Breast epithelium (tissue), 3 donors: ENCODE data around the gene ATP5ME.

Experiments
- CTCF ChIP-seq, 3 donors: fragments of 450-650 bp; IDR thresholded peaks; one replicate each; pipeline ENCODE4 v1.5.1; 2016 to 2017; ENCODE audit warnings: antibody characterized with exemption in 3 of 3, mild to moderate bottlenecking in 3 of 3, moderate library complexity in 3 of 3
- POLR2A ChIP-seq: fragments of 450-650 bp; IDR thresholded peaks from one replicate; pipeline ENCODE4 v1.6.1; 2016; ENCODE audit warnings: antibody characterized with exemption, mild to moderate bottlenecking, moderate library complexity

DNA sequence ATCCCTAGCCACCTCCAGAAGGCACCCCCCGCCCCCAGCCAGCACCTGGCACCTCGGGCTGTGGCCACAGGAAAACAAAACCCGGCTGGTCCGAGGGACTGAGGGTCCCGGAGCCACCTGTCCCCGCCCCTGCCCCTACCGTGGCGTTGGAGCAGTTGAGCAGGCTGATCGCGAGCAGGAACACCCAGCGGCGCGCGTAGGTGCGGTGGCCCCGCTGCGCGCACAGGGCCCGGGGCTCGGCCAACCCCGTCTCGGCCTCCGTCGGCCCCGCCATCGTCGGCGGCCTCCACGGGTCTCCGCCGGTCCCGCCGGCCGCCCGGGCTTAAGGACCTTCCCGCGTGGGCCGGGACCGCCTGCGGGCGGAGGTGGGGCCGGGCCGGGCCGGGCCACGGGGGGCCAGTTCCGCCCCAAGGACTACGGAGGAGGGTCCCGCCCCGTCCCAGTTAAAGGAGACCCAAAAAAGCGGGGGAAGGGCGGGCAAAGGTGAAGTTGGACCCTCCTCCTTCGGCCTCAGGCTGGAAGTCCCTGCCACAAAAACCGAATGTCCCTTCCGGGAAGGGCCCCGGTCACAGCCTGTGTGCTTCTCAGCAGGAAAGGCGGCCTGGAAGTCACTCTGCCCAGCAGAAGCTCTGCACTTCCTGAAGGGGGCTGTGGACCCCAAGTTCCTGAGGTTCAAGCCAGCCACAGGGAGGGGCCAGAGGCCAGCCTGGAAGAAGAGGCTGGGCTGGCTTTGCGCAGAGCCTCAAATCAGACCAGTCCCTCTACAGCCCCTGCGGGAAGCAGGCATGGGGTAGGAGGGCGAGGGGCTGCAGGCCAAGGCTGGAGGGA lies 15.0 kb upstream of the ATP5ME start, which contains the start of gene SLC49A3:
- TF ChIP-seq CTCF (IDR thresholded peaks at IDR 0.05) (no peak), POLR2A (no peak)
